Right lobe of liver (tissue), 4 donors: ENCODE data around the gene TTC28.

Experiments
- CTCF ChIP-seq, 4 donors: fragments of 200-600 bp in 3 of 4; fragments of 450-650 bp in 1 of 4; IDR thresholded peaks; one replicate each; pipeline versions ENCODE4 v1.5.1 to v1.8.0; 2016 to 2022; ENCODE audit warnings: antibody characterized with exemption in 4 of 4, mild to moderate bottlenecking in 2 of 4
- POLR2A ChIP-seq: fragments of 450-650 bp; IDR thresholded peaks from one replicate; pipeline ENCODE4 v1.6.1; 2017; ENCODE audit warnings: antibody characterized with exemption, mild to moderate bottlenecking
- donor health status: DM: no; HTN: no; CAD: no.
- donor health status: DM: no; HTN: no; CAD: no.
- donor health status: DM: no; HTN: yes; CAD: no.

- TF ChIP-seq CTCF (IDR thresholded peaks at IDR 0.05) = no peak
- no peak for TF ChIP-seq POLR2A
Measured at GRCh38 chr22:27966168-27967064, 713.2 kb downstream of the TTC28 start.
